HepG2 (cell line): Measurements from ENCODE around the gene GPN2. TPM values are rescaled to one million over a fixed set of nuclear protein-coding genes. Genes with fewer than 3 reads are reported as not detected.

ENCODE experiments used
- CREB1 ChIP-seq, 2 experiments: fragments of 450-650 bp in 1 of 2; IDR thresholded peaks; 2 replicates each; pipeline ENCODE4 v1.6.1; 2016 to 2017; ENCODE audit warnings: control low read depth in 1 of 2, mild to moderate bottlenecking in 1 of 2, missing compliant biosample characterization in 1 of 2, missing genetic modification characterization in 1 of 2
- ELF3 ChIP-seq: IDR thresholded peaks from 2 replicates; pipeline ENCODE4 v1.6.1; 2016; ENCODE audit warnings: missing genetic modification reagents, missing compliant biosample characterization
- FOXP1 ChIP-seq, 2 experiments: fragments of 450-650 bp in 1 of 2; IDR thresholded peaks; 2 replicates each; pipeline ENCODE4 v1.6.1; 2017 to 2018; ENCODE audit warnings: antibody characterized with exemption in 1 of 2
- GLMP ChIP-seq: sonication (generic); formaldehyde crosslinking; IDR thresholded peaks from 2 replicates; pipeline ENCODE4 v1.9.0; 2021; ENCODE audit warnings: missing genetic modification reagents, mild to moderate bottlenecking, borderline replicate concordance
- HMG20B ChIP-seq: conservative IDR thresholded peaks from 2 replicates; pipeline ENCODE4 v1.6.1; 2016; ENCODE audit warnings: missing genetic modification reagents, missing compliant biosample characterization
- NCOA1 ChIP-seq: sonication (generic); formaldehyde crosslinking; IDR thresholded peaks from 2 replicates; pipeline ENCODE4 v1.9.0; 2021; ENCODE audit warnings: missing genetic modification reagents
- RAD21 ChIP-seq: fragments of 450-650 bp; formaldehyde crosslinking; IDR thresholded peaks from 2 replicates; pipeline ENCODE4 v1.5.0; 2020; ENCODE audit warnings: mild to moderate bottlenecking
- RBM22 ChIP-seq: fragments of 200-400 bp; formaldehyde crosslinking; optimal IDR thresholded peaks from 2 replicates; pipeline ENCODE3; 2017; ENCODE audit warnings: mild to moderate bottlenecking, low read length, moderate library complexity
- RCOR2 ChIP-seq: IDR thresholded peaks from 2 replicates; pipeline ENCODE4 v1.6.1; 2016; ENCODE audit warnings: missing biosample characterization, missing genetic modification reagents
- SOX13 ChIP-seq, 3 experiments: fragments of 450-650 bp in 1 of 3; sonication (generic) in 1 of 3; formaldehyde crosslinking in 1 of 3; IDR thresholded peaks in 2 of 3; conservative IDR thresholded peaks in 1 of 3; 2 replicates each; pipeline versions ENCODE4 v1.5.0 to v1.6.1; 2016 to 2020; ENCODE audit warnings: antibody characterized with exemption in 1 of 3, mild to moderate bottlenecking in 1 of 3, missing compliant biosample characterization in 1 of 3, missing genetic modification reagents in 1 of 3, moderate library complexity in 1 of 3
- TBX2 ChIP-seq: sonication (generic); formaldehyde crosslinking; IDR thresholded peaks from 2 replicates; pipeline ENCODE4 v1.5.0; 2020; ENCODE audit warnings: missing genetic modification reagents, mild to moderate bottlenecking, borderline replicate concordance
- THAP11 ChIP-seq: IDR thresholded peaks from 2 replicates; pipeline ENCODE4 v1.6.1; 2016; ENCODE audit warnings: missing biosample characterization, missing genetic modification reagents
- XBP1 ChIP-seq: sonication (generic); formaldehyde crosslinking; IDR thresholded peaks from 2 replicates; pipeline ENCODE4 v1.5.0; 2020; ENCODE audit warnings: missing genetic modification reagents
- ZBTB38 ChIP-seq: sonication (generic); formaldehyde crosslinking; IDR thresholded peaks from 2 replicates; pipeline ENCODE4 v1.5.1; 2020; ENCODE audit warnings: mild to moderate bottlenecking, missing genetic modification reagents
- ZBTB4 ChIP-seq: sonication (generic); formaldehyde crosslinking; IDR thresholded peaks from 2 replicates; pipeline ENCODE4 v1.4.0; 2020; ENCODE audit warnings: missing genetic modification reagents, mild to moderate bottlenecking, borderline replicate concordance
- ZMYM3 ChIP-seq: sonication (generic); formaldehyde crosslinking; IDR thresholded peaks from 2 replicates; pipeline ENCODE4 v1.5.1; 2020; ENCODE audit warnings: mild to moderate bottlenecking, missing genetic modification reagents
- ZNF354B ChIP-seq: sonication (generic); formaldehyde crosslinking; IDR thresholded peaks from 2 replicates; pipeline ENCODE4 v1.8.0; 2022; ENCODE audit warnings: mild to moderate bottlenecking, missing genetic modification reagents
- ZNF598 ChIP-seq: sonication (generic); formaldehyde crosslinking; IDR thresholded peaks from 2 replicates; pipeline ENCODE4 v1.5.1; 2020; ENCODE audit warnings: mild to moderate bottlenecking, missing genetic modification reagents, borderline replicate concordance
- ZNF644 ChIP-seq: IDR thresholded peaks from 2 replicates; pipeline ENCODE4 v1.6.1; 2016; ENCODE audit warnings: low read depth
- ZNF740 ChIP-seq: sonication (generic); formaldehyde crosslinking; IDR thresholded peaks from 2 replicates; pipeline ENCODE4 v1.4.0; 2020; ENCODE audit warnings: missing genetic modification reagents
- ZNF746 ChIP-seq: sonication (generic); formaldehyde crosslinking; IDR thresholded peaks from 2 replicates; pipeline ENCODE4 v1.8.0; 2022; ENCODE audit warnings: mild to moderate bottlenecking, missing genetic modification reagents
- ZSCAN30 ChIP-seq: sonication (generic); formaldehyde crosslinking; IDR thresholded peaks from 2 replicates; pipeline ENCODE4 v1.5.0; 2020; ENCODE audit warnings: mild to moderate bottlenecking, missing genetic modification reagents
- polyA plus RNA-seq, 8 experiments: library from polyadenylated mRNA; depleted of rRNA in 3 of 8; stranded (reverse) in 7 of 8; unstranded in 1 of 8; fragments of >200 nt; fragmentation: Illumina TruSeq in 4 of 8; extraction: Trizol in 4 of 8; gene quantifications; 2 replicates each; pipeline versions ENCODE4 v1.2.1 to v1.2.3, GENCODE V29; 2011 to 2016; ENCODE audit warnings: low read depth in 4 of 8, missing spikeins in 1 of 8, mixed read lengths in 1 of 8; ENCODE audit not compliant: insufficient read depth in 1 of 8
- total RNA-seq, 5 experiments: library from RNA; depleted of rRNA; stranded (reverse); fragments of >200 nt; fragmentation: Illumina TruSeq; extraction: Trizol; gene quantifications; 2 replicates each; pipeline ENCODE4 v1.2.3, GENCODE V29; 2016; ENCODE audit warnings: low read depth in 1 of 5
- TF ChIP-seq, protein P1 (sequence below): IDR thresholded peaks from 2 replicates; pipeline ENCODE4 v1.6.1; 2016; ENCODE audit warnings: missing genetic modification reagents, missing compliant biosample characterization

GPN2 gene
- total and polyA plus RNA-seq, 2 of the 13 experiments (the other 11 are each of a cell fraction or from before 2014, with no cell fraction given) = 19.3 to 38.9 TPM

DNA sequence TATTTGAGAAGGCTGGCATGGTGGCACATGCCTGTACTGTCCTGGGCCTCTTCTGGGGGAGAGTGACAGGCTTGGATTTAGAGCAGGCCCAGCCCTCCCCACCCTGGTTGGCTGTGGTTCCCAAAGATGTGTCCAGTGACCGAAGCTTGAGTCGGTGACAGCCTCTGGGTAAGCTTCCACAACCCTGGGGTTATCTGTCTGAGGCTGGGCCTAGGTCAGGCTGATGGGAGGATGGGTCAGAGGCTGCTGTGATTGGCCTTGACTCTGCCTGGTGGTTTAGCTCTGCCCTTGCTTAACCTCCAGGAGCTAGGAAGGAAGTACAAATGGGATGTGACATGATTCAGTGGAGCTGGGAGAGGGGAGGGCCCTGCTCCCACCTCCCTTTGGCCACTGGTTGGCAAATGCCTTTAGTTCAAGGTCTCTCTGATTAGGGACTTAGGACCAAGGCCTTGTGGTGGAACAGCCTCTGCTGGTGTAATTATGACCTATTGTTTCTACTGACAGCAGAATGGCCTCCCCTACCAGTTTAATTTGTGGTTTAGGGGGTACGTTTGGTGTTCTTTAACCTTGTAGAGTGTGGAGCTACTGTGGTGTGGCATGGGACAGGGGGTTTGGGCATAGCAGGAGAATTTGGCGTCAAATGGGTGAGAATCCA, 48.0 kb upstream of the GPN2 start (continued):
- TF ChIP-seq RBM22 = peak; percentile 50
- no peak for TF ChIP-seq ZNF740
- TF ChIP-seq ZNF598 (CRISPR knock-in tag) = peak; percentile 28; the same call in 1 of the 2 replicates
- peak; percentile 93 for TF ChIP-seq ELF3 (CRISPR knock-in tag)
- peak; percentile 80; the same call in 1 of the 2 replicates for TF ChIP-seq ZBTB38 (CRISPR knock-in tag)
- TF ChIP-seq HMG20B (CRISPR knock-in tag) = peak; percentile 89; the same call in 1 of the 2 replicates
- peak; percentile 76 for TF ChIP-seq THAP11
- TF ChIP-seq SOX13 (IDR thresholded peaks at IDR 0.05) = peak; percentile 90
- TF ChIP-seq SOX13 (CRISPR knock-in tag; conservative IDR thresholded peaks at IDR 0.05 in 1 of 2, IDR thresholded peaks at IDR 0.05 in 1 of 2) = peak in 1 of 2 experiments; percentile 94; a peak in 2 of 4 replicates
- TF ChIP-seq ZMYM3 (CRISPR knock-in tag) = peak; percentile 84
- TF ChIP-seq ZNF354B = no peak
- TF ChIP-seq, protein P1, sequence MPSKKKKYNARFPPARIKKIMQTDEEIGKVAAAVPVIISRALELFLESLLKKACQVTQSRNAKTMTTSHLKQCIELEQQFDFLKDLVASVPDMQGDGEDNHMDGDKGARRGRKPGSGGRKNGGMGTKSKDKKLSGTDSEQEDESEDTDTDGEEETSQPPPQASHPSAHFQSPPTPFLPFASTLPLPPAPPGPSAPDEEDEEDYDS (CRISPR knock-in tag) = peak; percentile 57
- peak; percentile 97 for TF ChIP-seq ZNF746 (CRISPR knock-in tag)
- no peak for TF ChIP-seq GLMP (CRISPR knock-in tag)
- TF ChIP-seq NCOA1 (CRISPR knock-in tag) = peak; percentile 73; the same call in 1 of the 2 replicates
- TF ChIP-seq TBX2 (CRISPR knock-in tag) = peak; percentile 97
- TF ChIP-seq ZSCAN30 (CRISPR knock-in tag) = 0 out of 2 replicates have a peak, but pooled peaks have one; percentile 59
- TF ChIP-seq ZNF644 (CRISPR knock-in tag) = peak; percentile 72
- TF ChIP-seq ZBTB4 = peak; percentile 92; the same call in 1 of the 2 replicates
- TF ChIP-seq CREB1 (IDR thresholded peaks at IDR 0.05) = no peak
- peak; percentile 76 for TF ChIP-seq CREB1 (CRISPR knock-in tag; IDR thresholded peaks at IDR 0.05)
- TF ChIP-seq RCOR2 (CRISPR knock-in tag) = peak; percentile 87
- no peak; the same call in 1 of the 2 replicates for TF ChIP-seq RAD21 (CRISPR knock-in tag)
- TF ChIP-seq XBP1 (CRISPR knock-in tag) = no peak
- TF ChIP-seq FOXP1 (IDR thresholded peaks at IDR 0.05) = 0 out of 2 replicates have a peak, but pooled peaks have one; percentile 11
- TF ChIP-seq FOXP1 (CRISPR knock-in tag; IDR thresholded peaks at IDR 0.05) = peak; percentile 47; the same call in 1 of the 2 replicates
